ENCODE results near the gene OPCML.

Gene OPCML

GRCh38 chr11:133240908-133241655, 291.2 kb downstream of the OPCML start:
- in situ Hi-C loops (cut with HindIII; ENCODE audit: low sequenced_read_pairs): no loop called here

GRCh38 chr11:133239575-133239974, 292.7 kb downstream of the OPCML start:
- in situ Hi-C loops (cut with HindIII; ENCODE audit: low sequenced_read_pairs): no loop called here

GRCh38 chr11:133238495-133238894, 293.8 kb downstream of the OPCML start:
- in situ Hi-C loops (cut with HindIII; ENCODE audit: low sequenced_read_pairs): no loop called here

GRCh38 chr11:133238027-133238426, 294.3 kb downstream of the OPCML start:
- in situ Hi-C loops (cut with HindIII; ENCODE audit: low sequenced_read_pairs): no loop called here

GRCh38 chr11:133235381-133235780, 296.9 kb downstream of the OPCML start:
- in situ Hi-C loops (cut with HindIII; ENCODE audit: low sequenced_read_pairs): no loop called here

GRCh38 chr11:133234883-133235282, 297.4 kb downstream of the OPCML start:
- in situ Hi-C loops (cut with HindIII; ENCODE audit: low sequenced_read_pairs): no loop called here

GRCh38 chr11:133232665-133233064, 299.6 kb downstream of the OPCML start:
- in situ Hi-C loops (cut with HindIII; ENCODE audit: low sequenced_read_pairs): no loop called here

GRCh38 chr11:133230431-133230830, 301.9 kb downstream of the OPCML start:
- in situ Hi-C loops (cut with HindIII; ENCODE audit: low sequenced_read_pairs): no loop called here

- in situ Hi-C loops (cut with HindIII; ENCODE audit: low sequenced_read_pairs): no loop called here
Observed at GRCh38 chr11:133228471-133229329, 303.6 kb downstream of the OPCML start.

- in situ Hi-C loops (cut with HindIII; ENCODE audit: low sequenced_read_pairs): no loop called here
Observed at GRCh38 chr11:133227632-133228111, 304.6 kb downstream of the OPCML start.

- in situ Hi-C loops (cut with HindIII; ENCODE audit: low sequenced_read_pairs): no loop called here
Observed at GRCh38 chr11:133224271-133224670, 308.0 kb downstream of the OPCML start.

GRCh38 chr11:133222425-133223330, 309.6 kb downstream of the OPCML start:
- in situ Hi-C loops (cut with HindIII; ENCODE audit: low sequenced_read_pairs): no loop called here

GRCh38 chr11:133219543-133219942, 312.8 kb downstream of the OPCML start:
- in situ Hi-C loops (cut with HindIII; ENCODE audit: low sequenced_read_pairs): no loop called here

GRCh38 chr11:133216813-133217212, 315.5 kb downstream of the OPCML start:
- in situ Hi-C loops (cut with HindIII; ENCODE audit: low sequenced_read_pairs): no loop called here

- in situ Hi-C loops (cut with HindIII; ENCODE audit: low sequenced_read_pairs): no loop called here
Observed at GRCh38 chr11:133215596-133216230, 316.6 kb downstream of the OPCML start.

GRCh38 chr11:133214646-133215045, 317.7 kb downstream of the OPCML start:
- in situ Hi-C loops (cut with HindIII; ENCODE audit: low sequenced_read_pairs): no loop called here

GRCh38 chr11:133212201-133212600, 320.1 kb downstream of the OPCML start:
- in situ Hi-C loops (cut with HindIII; ENCODE audit: low sequenced_read_pairs): no loop called here

- in situ Hi-C loops (cut with HindIII; ENCODE audit: low sequenced_read_pairs): no loop called here
Observed at GRCh38 chr11:133207995-133208394, 324.3 kb downstream of the OPCML start.

GRCh38 chr11:133206313-133207005, 325.8 kb downstream of the OPCML start:
- in situ Hi-C loops (cut with HindIII; ENCODE audit: low sequenced_read_pairs): no loop called here

- in situ Hi-C loops (cut with HindIII; ENCODE audit: low sequenced_read_pairs): no loop called here
Observed at GRCh38 chr11:133204158-133204557, 328.1 kb downstream of the OPCML start.

Data from DLD1 (cell line).